Epidermal melanocyte (primary cell): Measurements from ENCODE around the gene RNF217.
"Not testable (repeated sequence)": the region's sequence is repeated elsewhere in the genome, so short reads cannot be mapped to it uniquely, and the experiment has no call there.

Experiments used
- DNase-seq: peaks from one replicate; pipeline ENCODE4 v3.0.0; 2011; ENCODE audit warnings: low spot score; ENCODE audit not compliant: insufficient read length

RNF217 gene

DNA sequence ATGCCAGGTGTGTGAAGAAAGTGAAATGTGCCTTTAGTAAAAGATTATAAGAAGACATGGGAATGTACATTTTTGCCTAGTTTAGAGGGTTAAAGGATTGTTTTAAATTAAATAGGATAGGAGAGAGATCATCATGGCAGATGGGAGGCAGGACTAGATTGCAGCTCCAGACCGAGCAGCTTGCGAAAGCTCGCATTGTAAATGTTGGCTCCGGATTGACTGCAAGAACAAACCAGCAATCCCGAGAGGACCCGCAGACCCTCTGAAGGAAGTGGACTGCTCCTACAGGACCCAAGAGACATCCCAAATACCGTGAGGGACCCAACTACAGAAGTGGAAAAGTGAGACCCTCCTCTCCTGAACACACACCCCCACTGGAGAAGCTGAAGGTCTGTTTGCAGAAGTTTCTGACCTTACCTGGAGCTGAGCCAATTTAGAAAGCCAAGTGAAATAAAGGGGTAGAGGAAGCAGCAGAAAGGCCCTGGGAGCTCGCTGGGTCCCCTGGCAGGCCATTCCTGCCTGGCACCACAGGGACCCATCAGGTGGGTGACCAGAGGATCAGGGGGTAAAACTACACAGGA is 161.3 kb downstream of the RNF217 start:
- DNase-seq: no peak

- no peak for DNase-seq
These were observed 161.9 kb downstream of the RNF217 start for GRCh38 chr6:125124049-125124669.

DNA sequence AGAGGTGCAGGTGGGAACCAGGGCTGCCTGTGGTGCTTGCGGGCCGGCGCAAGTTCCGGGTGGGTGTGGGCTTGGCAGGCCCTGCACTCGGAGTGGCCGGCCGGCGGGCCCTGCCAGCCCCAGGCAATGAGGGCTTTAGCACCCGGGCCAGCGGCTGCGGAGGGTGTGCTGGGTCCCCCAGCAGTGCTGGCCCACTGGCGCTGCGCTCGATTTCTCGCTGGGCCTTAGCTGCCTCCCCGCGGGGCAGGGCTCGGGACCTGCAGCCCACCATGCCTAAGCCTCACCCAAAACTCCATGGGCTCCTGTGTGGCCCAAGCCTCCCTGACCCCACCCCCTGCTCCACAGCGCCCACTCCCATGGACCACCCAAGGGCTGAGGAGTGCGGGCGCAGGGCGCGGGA is 163.6 kb downstream of the RNF217 start:
- DNase-seq: not testable (repeated sequence)

- no peak for DNase-seq
These were observed 167.1 kb downstream of the RNF217 start for GRCh38 chr6:125129354-125129753.

- no peak for DNase-seq
These were observed 169.8 kb downstream of the RNF217 start for GRCh38 chr6:125132058-125132457.

DNA sequence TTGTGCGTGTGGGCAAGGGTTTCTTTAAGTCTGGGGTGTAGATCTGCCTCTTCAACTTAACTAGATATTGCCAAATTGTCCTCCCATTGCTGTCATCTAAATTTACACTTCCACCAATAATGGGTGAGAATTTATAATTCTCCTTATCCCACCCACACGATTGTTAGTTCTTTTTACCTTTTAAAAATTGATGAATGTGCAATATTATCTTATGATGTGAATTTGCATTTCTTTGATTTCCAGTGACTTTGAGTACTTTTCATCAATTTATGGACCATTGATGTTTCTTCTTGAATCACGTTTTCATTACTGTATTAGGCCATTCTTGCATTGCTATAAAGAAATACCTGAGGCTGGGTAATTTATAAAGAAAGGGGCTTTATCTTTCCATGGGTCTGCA is 174.1 kb downstream of the RNF217 start:
- DNase-seq: no peak

- DNase-seq: no peak
These were observed 175.8 kb downstream of the RNF217 start for GRCh38 chr6:125138083-125138482.

- DNase-seq: no peak
These were observed 178.6 kb downstream of the RNF217 start for GRCh38 chr6:125140808-125141207.
